Skeletal muscle tissue (tissue), 4 donors: ENCODE results near the gene ACSM2A. TPM values are rescaled to one million over a fixed set of nuclear protein-coding genes. Genes with fewer than 3 reads are reported as not detected.
"Not testable (repeated sequence)": the region's sequence is repeated elsewhere in the genome, so short reads cannot be mapped to it uniquely, and the experiment has no call there.

ENCODE experiments used
- H3K27ac ChIP-seq: one replicate; pipeline ENCODE4 v1.7.0; 2013; ENCODE audit warnings: mild to moderate bottlenecking, low read depth, low read length, inconsistent platforms
- H3K27me3 ChIP-seq, 3 donors: one replicate each; pipeline ENCODE4 v1.7.0; 2013; ENCODE audit warnings: low read length in 3 of 3; ENCODE audit not compliant: control insufficient read depth in 3 of 3, insufficient read depth in 3 of 3
- H3K36me3 ChIP-seq, 3 donors: one replicate each; pipeline ENCODE4 v1.7.0; 2013; ENCODE audit warnings: low read length in 3 of 3; ENCODE audit not compliant: control insufficient read depth in 3 of 3, insufficient read depth in 3 of 3
- H3K4me1 ChIP-seq, 3 donors: one replicate each; pipeline ENCODE4 v1.7.0; 2013; ENCODE audit warnings: low read length in 3 of 3, mild to moderate bottlenecking in 3 of 3; ENCODE audit not compliant: control insufficient read depth in 3 of 3, insufficient read depth in 3 of 3
- H3K4me3 ChIP-seq, 3 donors: one replicate each; pipeline ENCODE4 v1.7.0; 2013; ENCODE audit warnings: low read length in 3 of 3
- H3K9ac ChIP-seq, 3 donors: one replicate each; pipeline ENCODE4 v1.7.0; 2013; ENCODE audit warnings: low read length in 3 of 3, mild to moderate bottlenecking in 3 of 3, moderate library complexity in 2 of 3, low read depth in 1 of 3
- H3K9me3 ChIP-seq, 3 donors: one replicate each; pipeline ENCODE4 v1.7.0; 2013; ENCODE audit warnings: low read length in 3 of 3; ENCODE audit not compliant: control insufficient read depth in 3 of 3
- total RNA-seq: library from RNA; depleted of rRNA; stranded (reverse); fragments of >200 nt; gene quantifications from one replicate; pipeline ENCODE4 v1.2.3, GENCODE V29; 2014
- donor health status: Osteomylitis.

Gene ACSM2A
- total RNA-seq, 1 donor from 2014 or later: not detected

GRCh38 chr16:20423772-20424128 is 27.6 kb upstream of the ACSM2A start:
- H3K36me3 ChIP-seq, H3K9me3 ChIP-seq, H3K27me3 ChIP-seq, H3K4me3 ChIP-seq, H3K27ac ChIP-seq, H3K4me1 ChIP-seq, H3K9ac ChIP-seq: not testable (repeated sequence)

DNA sequence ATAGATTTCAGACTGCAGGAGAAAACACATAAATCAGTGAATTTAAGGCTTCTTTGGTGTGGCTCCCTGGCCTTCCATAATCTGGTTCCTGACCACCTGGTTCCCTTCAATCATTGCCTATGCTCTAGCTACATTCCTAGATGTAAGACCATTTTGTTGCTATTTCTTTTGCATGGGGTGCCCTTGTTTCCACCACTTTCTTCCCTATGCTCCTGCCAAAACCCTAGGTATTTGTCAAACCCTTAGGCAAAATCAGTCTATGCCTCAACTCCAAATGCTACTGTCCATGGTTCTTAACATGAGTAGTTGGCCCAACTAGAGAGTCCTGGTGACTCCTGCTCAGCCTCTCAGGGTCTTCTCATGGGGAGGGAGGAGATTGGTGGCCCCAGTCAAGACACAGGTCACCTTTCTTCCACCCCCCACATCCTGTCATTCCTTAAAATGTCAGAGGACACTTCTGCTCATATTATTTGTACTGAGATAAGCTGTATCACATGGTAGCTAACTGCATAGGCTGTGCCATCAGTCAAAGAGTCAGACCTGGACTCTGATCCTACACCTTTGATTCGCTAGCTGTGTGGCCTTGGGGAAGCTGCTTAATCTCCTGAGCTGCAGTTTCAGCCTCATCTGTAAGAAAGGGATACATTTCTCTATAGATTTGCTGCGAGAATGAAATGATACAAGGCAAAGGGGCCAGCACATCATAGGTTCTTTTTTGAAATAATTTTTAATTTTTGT is 27.0 kb upstream of the ACSM2A start:
- H3K4me1 ChIP-seq: no peaks in the 10 kb centered on the region
- no peak overlapping the region for H3K9ac ChIP-seq
- no peaks in the 10 kb centered on the region for H3K27me3 ChIP-seq
- H3K27ac ChIP-seq: no peak overlapping the region
- no peaks in the 10 kb centered on the region for H3K36me3 ChIP-seq
- H3K4me3 ChIP-seq: no peak overlapping the region
- no peaks in the 10 kb centered on the region for H3K9me3 ChIP-seq

GRCh38 chr16:20427401-20427797 is 23.9 kb upstream of the ACSM2A start:
- H3K27ac ChIP-seq, H3K36me3 ChIP-seq, H3K9ac ChIP-seq, H3K9me3 ChIP-seq, H3K4me1 ChIP-seq, H3K27me3 ChIP-seq, H3K4me3 ChIP-seq: not testable (repeated sequence)

- not testable (repeated sequence) for H3K27me3 ChIP-seq, H3K36me3 ChIP-seq, H3K27ac ChIP-seq, H3K9me3 ChIP-seq, H3K4me3 ChIP-seq, H3K4me1 ChIP-seq, H3K9ac ChIP-seq
These were observed 21.8 kb upstream of the ACSM2A start for GRCh38 chr16:20429499-20429898.

- H3K27ac ChIP-seq, H3K9ac ChIP-seq, H3K9me3 ChIP-seq, H3K4me1 ChIP-seq, H3K27me3 ChIP-seq, H3K4me3 ChIP-seq, H3K36me3 ChIP-seq: not testable (repeated sequence)
These were observed 20.8 kb upstream of the ACSM2A start for GRCh38 chr16:20430480-20430879.

DNA sequence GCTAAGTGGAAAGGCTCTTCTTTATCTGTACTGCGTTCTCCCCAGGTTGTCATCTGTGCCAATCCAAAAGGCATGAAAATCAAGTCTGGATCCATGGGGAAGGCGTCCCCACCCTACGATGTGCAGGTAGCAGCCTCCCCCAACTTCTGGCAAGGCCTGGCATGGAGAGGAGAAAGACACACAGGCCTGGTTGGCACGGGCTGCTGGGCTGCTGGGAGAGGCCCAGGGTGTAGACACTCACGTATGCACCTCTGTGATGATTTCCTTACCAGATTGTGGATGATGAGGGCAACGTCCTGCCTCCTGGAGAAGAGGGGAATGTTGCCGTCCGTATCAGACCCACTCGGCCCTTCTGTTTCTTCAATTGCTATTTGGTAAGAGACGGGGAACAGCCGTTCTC is 20.4 kb upstream of the ACSM2A start:
- no peaks in the 10 kb centered on the region for H3K36me3 ChIP-seq
- no peaks in the 10 kb centered on the region for H3K4me1 ChIP-seq
- no peak overlapping the region for H3K4me3 ChIP-seq
- no peaks in the 10 kb centered on the region for H3K9me3 ChIP-seq
- H3K27ac ChIP-seq: no peak overlapping the region
- no peak overlapping the region for H3K9ac ChIP-seq
- no peaks in the 10 kb centered on the region for H3K27me3 ChIP-seq

DNA sequence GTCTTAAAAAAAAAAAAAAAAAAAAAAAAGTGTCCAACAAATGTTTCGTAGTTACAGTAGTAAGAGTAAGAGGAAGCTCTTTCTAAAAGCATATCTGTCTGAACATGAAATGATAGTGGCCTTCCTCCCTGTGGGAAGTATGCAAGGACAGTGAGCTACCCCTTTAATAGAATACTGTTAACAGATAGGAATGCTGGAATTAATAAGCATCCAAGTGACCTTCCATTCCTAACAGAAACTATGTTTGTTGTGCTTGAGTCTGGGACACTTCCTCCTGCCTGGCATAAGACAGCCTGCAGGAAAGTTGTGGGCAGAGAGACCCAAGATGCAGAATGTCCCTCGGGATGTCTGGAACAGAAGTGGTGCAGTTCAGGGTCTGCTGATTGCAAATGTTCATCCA is 12.4 kb upstream of the ACSM2A start:
- not testable (repeated sequence) for H3K9ac ChIP-seq, H3K4me1 ChIP-seq, H3K4me3 ChIP-seq, H3K9me3 ChIP-seq, H3K27ac ChIP-seq, H3K27me3 ChIP-seq, H3K36me3 ChIP-seq

GRCh38 chr16:20439820-20440231 is 11.5 kb upstream of the ACSM2A start:
- H3K4me1 ChIP-seq, H3K9ac ChIP-seq, H3K36me3 ChIP-seq, H3K27ac ChIP-seq, H3K27me3 ChIP-seq, H3K9me3 ChIP-seq, H3K4me3 ChIP-seq: not testable (repeated sequence)

- H3K4me1 ChIP-seq, H3K9me3 ChIP-seq, H3K9ac ChIP-seq, H3K27ac ChIP-seq, H3K36me3 ChIP-seq, H3K27me3 ChIP-seq, H3K4me3 ChIP-seq: not testable (repeated sequence)
These were observed 10.6 kb upstream of the ACSM2A start for GRCh38 chr16:20440731-20441130.

GRCh38 chr16:20441191-20441590 is 10.1 kb upstream of the ACSM2A start:
- Histone ChIP-seq H3K27ac (no peak overlapping the region), H3K4me1 (no peaks in the 10 kb centered on the region), H3K36me3 (no peaks in the 10 kb centered on the region), H3K9me3 (no peaks in the 10 kb centered on the region), H3K4me3 (no peak overlapping the region), H3K9ac (no peak overlapping the region), H3K27me3 (no peaks in the 10 kb centered on the region)

GRCh38 chr16:20441859-20442258 is 9.5 kb upstream of the ACSM2A start:
- not testable (repeated sequence) for H3K36me3 ChIP-seq, H3K27ac ChIP-seq, H3K9me3 ChIP-seq, H3K9ac ChIP-seq, H3K4me3 ChIP-seq, H3K4me1 ChIP-seq, H3K27me3 ChIP-seq
